Ammon's horn (tissue), 1 donor: ENCODE results near the gene HLA-A.
A peak's percentile ranks its signal among the peaks of the same experiment; 100 is the strongest.
"Not testable (repeated sequence)": the region's sequence is repeated elsewhere in the genome, so short reads cannot be mapped to it uniquely, and the experiment has no call there.

Experiments
- DNase-seq: peaks from one replicate; pipeline ENCODE4 v3.0.0-alpha.2; 2016; ENCODE audit warnings: low spot score

Gene HLA-A

DNA sequence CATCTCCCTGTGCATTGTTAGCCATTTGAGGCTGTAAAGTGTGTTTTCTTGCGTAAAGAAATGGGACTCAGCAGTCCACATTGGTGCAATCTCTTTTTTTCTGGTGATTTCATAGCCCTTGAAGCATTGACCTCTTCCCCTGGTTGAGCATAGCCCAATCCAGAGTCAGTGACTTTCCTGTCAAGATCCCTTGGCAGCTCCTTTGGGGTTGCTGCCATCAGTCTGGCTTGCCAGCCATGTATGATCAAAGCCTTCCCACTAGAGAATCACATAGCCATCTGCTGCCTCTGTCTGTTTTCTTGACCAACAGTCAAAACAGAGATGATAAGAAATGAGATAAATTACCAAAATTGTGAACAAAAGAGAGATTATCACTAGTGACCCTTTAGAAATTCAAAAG lies 19.6 kb downstream of the HLA-A start:
- no peak for DNase-seq

DNA sequence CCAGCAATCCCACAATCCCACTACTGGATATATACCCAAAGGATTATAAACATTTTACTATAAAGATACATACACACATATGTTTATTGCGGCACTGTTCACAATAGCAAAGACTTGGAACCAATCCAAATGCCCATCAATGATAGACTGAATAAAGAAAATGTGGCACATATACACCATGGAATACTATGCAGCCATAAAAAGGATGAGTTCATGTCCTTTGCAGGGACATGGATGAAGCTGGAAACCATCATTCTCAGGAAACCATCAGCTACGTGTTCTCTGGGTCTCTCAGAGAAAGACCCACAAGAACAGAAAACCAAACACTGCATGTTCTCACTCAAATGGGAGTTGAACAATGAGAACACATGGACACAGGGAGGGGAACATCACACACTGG lies 21.4 kb downstream of the HLA-A start:
- DNase-seq: not testable (repeated sequence)

DNA sequence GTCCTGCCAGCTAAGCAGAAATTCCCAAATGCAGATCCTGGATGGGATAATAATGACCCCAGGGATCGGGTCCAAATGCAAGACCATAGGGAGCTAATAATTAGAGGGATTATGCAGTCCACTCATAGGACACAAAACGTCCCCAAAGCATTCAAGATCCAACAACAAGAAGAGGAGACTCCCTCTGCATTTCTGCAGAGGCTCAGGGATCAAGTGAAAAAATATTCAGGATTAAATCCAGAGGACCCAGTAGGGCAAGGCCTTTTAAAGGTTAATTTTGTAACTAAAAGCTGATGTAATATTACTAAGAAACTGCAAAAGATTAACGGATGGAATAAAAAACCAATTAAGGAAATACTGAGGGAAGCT lies 22.2 kb downstream of the HLA-A start:
- no peak for DNase-seq

DNA sequence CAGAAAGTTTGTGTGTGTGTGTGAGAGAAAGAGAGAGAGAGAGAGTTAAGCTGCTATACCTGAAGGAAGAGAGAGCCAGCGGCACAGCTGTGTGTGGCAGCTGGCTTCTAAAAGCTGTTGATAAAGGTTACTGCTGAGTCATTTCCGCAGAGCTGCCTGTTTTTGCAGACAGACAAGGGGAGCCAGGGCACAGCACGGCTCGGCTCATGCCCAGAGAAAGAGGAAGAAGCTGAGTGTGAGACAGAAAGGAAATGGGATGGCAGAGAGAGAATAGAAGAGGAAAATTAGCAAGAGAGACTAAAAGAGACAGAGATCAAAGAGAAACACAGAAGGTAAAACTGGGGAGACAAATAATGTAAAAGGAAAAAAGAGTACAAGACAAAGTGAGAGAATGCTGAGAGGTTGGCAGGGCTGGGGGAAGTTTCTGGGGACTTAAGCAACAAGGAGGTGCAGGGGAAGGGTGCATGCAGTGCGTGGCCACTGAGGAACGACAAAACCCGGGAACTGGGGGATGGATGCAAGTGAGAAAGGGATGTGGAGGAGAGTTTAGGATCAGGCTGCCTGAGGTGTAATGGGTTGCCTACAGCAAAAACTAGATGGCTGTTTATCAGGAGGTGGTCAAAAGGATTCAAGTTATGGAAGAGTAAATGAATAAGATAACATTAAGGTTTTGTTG lies 22.7 kb downstream of the HLA-A start:
- peak; percentile 87 for DNase-seq

DNA sequence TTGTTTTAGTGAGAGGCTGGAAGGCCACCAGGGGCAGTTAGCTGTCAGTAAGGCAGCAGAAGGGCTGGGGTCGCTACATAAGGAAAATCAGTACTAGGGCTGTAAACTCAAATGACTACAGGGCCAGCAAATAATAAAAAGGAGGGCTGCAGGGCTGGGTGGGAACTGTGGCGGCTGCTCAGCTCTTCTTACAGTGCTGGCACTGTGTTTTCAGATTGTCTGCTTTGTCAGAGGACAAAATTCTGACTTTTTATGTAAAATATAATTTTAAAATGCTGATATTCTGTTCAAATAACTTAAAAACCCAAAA lies 23.2 kb downstream of the HLA-A start:
- DNase-seq: no peak

DNA sequence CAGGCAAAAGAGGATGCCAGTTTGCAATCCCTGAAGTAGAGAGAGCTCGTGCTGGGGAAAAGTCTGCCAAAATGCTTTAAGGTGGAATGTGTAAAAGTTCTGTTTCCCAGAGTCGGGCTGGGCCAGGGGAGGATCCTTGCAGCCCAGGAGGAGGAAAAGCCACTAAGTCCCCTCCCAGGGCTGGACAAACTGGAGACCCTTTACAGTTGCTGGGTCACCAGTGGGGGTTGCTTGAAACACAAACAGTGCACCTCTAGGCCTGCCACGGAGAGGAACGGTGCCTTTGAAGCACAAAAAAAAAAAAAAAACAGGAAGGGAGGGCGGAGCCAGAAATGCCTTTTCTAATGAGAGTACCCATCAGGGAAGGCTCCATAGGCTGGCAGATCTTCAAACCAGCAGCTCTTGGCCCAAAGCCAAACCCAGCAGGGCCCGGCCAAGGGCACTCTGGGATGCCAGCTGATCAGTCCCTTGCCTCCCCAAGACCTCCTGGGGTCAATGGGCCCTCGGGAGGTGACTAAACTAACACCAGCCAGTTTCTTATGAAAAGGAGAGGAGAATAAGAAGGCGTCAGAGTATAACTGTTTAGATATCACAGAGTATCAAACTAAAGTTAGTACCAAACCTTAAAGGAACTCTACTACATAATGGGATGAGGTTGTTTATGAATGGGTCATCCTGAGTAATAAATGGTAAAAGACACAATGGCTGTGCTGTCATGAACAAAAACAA lies 23.7 kb downstream of the HLA-A start:
- DNase-seq: peak; percentile 79

DNA sequence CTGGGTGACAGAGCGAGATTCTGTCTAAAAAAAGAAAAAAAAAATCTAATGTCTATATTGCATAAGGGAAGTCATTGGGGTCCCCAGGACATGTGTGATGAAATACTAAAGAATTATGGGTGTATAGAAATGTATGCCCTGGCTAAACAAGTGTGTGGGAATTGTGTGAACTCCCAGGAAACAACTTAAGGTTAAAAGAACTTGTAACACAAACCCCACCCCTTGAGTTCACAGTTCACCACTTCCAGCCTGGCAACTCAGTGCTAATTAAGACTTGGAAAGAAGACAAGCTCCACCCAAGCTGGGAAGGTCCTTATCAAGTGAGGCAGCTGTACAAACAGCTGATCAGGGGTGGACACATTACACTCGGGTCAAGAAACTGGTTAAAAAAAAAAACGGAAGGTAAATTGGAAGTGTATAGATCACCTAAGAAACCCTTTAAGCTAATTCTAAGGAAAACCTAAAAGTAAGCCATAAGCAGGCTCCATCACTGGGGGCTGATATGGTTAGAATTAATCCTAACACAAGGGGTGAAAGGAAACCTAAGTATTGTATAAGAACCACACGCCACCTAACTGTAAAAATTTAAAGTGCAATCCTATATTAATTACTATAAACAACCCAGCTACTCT lies 25.2 kb downstream of the HLA-A start:
- DNase-seq: no peak

DNA sequence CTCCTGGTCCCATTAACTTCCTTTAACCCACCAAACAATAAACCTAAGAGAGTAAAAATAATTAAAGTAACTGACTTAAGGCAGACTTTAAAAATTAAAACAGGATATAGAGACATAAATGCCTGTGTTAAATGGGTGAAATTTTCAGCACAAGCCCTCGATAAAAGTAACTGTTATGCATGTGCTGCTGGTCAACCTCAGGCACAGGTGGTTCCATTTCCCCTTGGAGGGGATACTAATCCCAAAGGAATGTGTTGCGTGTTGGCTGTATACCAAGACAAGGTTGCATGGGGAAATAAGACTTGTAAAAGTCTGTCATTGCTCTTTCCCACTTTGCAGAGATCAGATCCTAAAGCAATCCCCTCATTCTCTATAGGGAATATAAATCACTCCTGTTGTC lies 25.8 kb downstream of the HLA-A start:
- no peak for DNase-seq

DNA sequence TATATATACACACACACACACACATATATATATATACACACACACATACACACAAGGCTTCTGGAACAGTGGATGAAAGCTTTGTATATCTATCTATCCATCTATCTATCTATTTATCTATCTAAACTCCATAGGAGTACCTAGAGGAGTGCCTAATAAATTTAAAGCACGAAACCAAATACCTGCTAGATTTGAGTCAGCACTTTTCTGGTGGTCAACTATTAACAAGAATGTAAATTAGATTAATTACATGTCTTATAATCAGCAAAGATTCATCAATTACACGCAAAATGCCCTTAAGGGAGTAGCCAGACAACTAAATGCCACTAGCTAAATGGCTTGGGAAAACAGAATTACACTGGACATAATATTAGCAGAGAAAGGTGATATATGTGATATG lies 26.6 kb downstream of the HLA-A start:
- no peak for DNase-seq

DNA sequence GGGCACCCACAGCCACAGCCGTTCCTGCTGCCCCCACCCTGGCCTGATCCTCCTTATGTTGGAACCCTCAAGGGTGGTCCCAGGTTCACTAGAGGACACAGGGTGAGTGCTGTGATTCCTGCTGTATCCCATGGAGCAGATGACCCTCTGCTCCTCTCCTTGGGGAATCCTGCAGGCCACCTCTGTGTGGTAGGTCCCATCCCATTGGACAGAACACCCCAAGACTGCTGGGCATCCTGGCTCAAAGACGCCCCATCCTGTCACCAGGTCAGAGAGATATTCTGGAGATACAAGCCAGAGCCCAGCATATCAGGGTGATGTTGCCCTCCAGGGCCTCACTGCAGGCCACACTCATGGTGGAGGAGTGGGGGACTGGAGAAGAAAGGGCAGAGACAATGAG lies 28.4 kb downstream of the HLA-A start:
- no peak for DNase-seq

DNA sequence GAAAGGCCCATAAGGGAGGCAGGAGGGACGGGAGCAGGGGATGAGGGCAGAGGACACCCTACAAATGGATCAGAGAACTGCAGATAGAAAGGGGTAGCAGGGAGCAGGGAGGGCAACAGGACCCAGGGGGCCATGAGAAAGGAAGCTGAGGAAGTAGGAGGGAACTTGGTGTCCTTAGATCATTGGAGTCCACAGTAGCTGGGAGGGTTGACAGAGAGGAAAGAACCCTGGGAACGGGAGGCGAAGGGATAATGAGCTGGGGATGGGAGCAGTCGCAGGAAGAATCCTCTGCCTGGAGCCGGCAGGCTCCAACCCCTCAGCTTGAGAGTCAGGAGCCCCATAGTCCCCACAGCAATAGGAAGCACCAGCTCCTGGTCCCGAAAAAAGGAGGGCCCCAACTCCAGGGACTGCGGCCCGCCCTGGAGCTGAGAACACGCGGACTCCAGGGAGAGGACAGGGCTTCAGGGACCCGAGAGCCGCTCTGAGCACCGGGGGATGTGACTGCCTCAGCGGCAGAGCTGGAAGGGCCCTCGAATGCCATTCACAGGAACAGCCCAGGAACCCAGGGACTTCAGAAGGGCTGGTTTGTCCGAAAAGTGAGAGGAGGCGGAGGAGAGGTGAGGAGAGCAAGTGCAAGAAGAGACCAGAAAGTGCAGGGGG lies 32.7 kb downstream of the HLA-A start:
- DNase-seq: no peak

DNA sequence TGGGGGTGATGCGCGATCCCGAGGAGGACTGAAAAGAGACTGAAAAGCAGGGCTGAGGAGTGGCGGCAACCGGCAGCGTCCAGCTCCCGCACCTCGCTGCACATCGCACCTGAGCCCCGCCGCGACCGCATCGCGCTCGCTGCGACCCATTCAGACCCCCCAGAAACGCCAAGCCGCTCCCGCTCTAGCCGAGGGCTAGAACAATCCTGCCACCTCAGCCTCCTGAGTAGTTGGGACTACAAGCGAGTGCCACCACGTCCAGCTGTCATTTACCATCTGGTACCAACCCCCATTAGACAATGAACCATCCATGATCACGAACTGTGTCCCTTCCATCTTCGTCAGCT lies 33.2 kb downstream of the HLA-A start:
- DNase-seq: no peak

DNA sequence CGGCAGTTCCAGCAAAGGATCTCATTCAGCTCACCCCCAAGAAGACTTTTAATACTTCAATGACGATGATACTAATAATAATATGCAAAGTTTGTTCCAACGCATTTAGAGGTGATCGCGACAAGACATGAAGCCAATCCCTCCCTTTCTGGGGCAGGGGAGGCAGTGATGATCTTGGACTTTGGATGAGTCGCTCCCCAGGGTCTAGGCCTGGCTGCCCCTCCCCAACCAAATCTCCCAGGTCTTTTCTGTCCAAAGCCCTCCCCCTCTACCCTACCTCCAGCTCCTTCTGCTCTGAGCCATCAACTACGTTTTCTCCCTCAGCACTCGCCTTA lies 33.9 kb downstream of the HLA-A start:
- DNase-seq: no peak

DNA sequence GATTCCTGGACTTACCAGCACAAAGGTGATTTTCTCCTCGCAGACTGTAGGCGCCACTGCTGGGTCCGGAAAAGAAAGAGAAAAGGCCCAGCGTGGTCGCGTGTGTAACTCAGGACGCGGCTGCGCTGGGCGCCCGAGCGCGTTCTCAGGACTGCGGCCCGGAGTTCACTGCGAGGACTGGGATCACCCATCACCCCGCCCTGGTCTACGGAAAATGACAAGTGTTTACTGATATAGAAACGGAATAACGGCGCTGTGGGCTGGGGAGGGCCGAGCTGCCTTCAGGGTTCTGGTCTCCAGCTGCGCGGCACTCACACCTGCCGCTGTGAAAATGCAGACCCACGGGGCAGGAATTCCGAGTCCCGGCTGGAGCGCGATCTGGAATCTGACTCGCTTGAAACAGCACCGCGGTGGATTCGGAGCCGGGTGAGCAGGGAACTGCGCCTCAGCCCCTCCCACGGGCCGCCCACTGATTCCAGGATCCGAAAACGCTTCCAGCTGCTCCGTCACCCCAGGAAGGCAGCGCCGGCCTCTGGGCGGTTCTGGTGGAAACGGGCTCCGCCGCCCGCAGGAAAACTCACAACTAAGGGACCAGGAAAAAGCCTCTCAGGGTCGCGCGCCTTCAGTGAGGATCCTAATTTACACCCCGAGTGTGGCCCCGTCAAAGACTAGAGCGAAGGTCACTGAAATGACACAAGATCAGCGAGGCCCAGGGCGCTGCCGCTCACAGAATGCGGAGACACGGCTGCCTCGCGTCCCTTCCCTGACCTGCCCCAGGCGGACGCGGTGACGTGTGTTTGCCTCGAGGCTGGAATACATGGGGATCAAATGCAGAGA lies 34.5 kb downstream of the HLA-A start:
- DNase-seq: peak; percentile 66

DNA sequence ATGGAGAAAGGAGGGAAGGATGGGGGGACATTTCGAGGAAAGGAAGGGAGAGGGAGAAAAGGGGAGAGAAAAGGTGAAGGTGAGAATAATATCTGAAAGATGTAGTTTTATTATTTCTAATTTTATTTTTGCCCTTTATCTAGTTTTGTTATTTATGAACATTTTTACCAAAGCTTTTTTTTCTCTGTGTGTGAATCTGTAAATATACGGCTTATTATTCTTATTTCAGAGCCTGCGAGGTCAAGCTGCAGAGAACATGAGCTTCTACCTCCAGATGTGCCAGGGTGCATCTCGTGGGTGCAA lies 35.0 kb downstream of the HLA-A start:
- DNase-seq: no peak

DNA sequence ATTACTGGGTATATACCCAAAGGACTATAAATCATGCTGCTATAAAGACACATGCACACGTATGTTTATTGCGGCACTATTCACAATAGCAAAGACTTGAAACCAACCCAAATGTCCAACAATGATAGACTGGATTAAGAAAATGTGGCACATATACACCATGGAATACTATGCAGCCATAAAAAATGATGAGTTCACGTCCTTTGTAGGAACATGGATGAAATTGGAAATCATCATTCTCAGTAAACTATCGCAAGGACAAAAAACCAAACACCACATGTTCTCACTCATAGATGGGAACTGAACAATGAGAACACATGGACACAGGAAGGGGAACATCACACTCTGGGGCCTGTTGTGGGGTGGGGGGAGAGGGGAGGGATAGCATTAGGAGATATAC lies 37.7 kb downstream of the HLA-A start:
- not testable (repeated sequence) for DNase-seq

DNA sequence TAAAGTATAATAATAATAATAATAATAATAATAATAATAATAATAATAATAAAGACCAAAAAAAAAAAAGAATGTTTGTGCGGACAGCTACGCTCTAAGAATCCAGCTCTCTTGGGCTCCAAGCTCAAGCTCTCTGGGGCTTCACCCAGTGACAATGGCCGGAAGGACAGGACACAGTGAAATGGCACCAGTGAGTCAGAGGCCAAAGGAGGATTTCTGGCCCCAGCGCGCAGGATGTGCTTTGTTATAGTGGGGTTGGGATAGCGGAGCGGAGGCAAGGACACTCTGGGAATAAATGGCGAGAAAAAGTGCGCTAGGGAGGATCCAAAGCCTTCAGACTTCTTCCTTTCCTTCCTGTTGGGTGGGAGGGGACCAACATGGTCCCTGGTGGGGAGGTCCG lies 38.2 kb downstream of the HLA-A start:
- DNase-seq: no peak

DNA sequence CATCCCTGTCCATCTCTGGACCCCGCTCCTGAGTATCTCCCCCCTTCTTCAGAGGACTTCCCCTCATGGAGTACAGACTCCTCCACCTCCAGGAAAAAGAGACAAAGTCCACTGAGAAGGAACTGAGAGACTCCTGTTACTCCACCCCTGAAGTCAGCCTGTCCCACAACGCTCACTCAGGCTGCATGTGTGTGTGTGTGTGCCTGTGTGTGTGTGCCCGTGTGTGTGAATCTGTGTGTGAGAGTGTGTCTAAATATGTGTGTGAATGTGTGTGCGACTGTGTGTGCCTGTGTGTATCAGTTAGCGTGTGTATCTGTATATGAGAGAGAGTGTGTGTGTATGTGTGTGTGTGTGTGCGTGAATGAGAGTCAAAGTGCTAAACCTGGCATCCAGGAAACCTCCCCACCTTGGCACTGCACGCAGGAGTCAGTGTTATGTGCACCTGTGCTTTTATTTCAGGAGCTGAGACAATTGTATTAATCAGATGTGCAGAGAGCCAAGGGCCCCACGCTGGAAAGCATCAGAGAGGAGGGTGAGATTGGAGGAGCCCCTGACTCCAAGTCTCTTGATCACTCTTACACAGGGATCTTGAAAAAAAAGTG lies 39.0 kb downstream of the HLA-A start:
- DNase-seq: no peak

DNA sequence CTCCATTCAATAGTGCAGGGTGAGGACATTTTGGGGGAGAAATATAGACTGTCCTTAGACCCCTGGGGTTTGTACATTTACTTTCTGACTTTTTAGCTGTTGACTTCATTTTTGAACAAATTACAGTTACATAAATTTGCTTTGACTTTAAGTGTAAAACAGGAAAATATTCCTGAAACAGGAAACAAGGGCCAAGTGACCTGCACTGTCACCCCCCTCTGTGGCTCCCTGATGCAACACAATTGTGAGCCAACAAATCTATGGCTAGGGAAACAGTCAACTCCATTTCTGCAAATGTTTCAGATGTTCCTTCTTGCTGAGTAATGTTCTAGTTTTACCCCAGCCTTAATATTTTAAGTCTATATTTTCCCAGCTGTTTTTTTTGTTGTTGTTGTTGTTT lies 39.8 kb downstream of the HLA-A start:
- no peak for DNase-seq

DNA sequence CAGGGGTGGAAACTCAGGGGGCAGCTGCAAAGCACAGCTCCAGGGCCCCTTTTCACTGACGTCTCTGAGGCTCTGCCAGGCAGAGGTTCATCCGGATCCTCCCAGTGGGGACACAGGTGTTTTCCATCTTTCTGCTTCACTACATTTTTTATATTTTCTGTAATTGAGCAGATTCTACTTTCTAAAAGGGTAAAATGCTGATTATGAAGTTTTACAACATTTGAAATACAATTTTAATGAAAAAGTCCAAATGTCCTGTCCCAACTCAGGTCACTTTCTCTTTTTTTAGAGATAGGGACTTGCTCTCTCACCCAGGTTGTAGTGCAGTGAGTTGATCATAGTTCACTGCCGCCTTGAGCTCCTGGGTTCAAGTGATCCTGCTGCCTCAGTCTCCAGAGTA lies 41.9 kb downstream of the HLA-A start:
- DNase-seq: no peak

DNA sequence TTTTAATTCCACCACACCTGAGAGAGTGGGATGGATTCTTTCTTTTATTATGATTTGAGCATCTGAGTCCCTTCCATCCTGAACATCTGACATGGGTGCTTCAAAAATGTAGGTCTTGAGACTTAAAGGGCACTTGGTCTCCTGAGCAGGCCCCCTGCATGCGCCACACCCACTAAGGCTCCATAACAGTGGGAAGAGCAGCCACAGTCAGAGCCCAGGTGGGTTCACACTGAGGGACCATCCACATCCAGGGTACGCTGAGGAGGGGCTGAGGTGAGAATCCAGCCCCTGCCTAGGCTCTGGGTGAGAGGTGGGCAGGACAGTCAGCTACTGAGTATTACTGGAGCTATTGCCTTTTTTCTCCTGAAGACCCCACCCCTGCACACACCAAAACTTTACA lies 42.7 kb downstream of the HLA-A start:
- no peak for DNase-seq

DNA sequence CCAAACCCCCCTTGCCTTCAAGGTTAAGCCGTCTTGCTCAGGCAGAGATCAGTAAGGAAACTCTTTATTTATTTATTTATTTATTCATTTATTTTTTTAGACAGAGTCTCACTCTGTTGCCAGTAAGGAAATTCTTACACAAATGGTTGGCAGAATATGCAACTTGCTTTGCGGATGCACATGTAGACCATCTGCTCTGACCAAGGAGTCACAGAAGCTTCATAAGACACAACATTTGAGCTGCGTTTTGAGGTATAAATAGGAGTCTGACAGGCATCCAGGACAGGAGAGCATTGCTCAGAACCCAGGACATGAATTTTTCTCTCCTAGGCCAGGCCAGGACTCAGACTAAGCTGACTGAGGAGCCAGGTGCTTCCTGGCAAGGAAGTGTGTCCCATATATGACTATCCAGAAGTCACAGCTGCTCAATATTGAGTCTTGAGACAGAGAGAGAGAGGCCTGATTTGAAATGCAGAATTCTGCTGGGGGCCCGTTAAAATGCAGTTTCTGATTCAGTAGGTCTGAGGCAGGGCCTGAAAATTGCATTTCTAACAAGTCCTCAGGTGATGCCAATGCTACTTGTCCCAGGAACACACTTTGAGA lies 43.9 kb downstream of the HLA-A start:
- no peak for DNase-seq
